ENCODE results near the gene CHN2.

The CHN2 gene

GRCh38 chr7:29194594-29195427 is at the start of gene CHN2:
CHN2 (plus strand) TSS chr7:29194775.
- H3K27ac ChIP-seq, result no peak within 1 kb of the TSS
- no peak for TF ChIP-seq ZFX (IDR thresholded peaks at IDR 0.05; ENCODE audit: borderline replicate concordance)
- peak; percentile 34 for TF ChIP-seq CTCF (IDR thresholded peaks at IDR 0.05)

- H3K27ac ChIP-seq, result no peak overlapping the region
- TF ChIP-seq ZFX (IDR thresholded peaks at IDR 0.05; ENCODE audit: borderline replicate concordance), result no peak
These were observed 49.0 kb upstream of the CHN2 start for GRCh38 chr7:29145553-29146056.

- H3K27ac ChIP-seq, result no peak within 1 kb of the TSS
These were observed 48.4 kb upstream of the CHN2 start, which contains the start of gene CPVL for GRCh38 chr7:29146057-29146706. CPVL (minus strand) TSS chr7:29146537; CDS start chr7:29121061, 25,476 bp downstream.

GRCh38 chr7:29146888-29147609 is 47.5 kb upstream of the CHN2 start:
- peak; percentile 30; the same call in 1 of the 2 replicates for TF ChIP-seq CTCF (IDR thresholded peaks at IDR 0.05)
- TF ChIP-seq ZFX (IDR thresholded peaks at IDR 0.05; ENCODE audit: borderline replicate concordance), result no peak

More at GRCh38 chr7:29146057-29146706, 48.4 kb upstream of the CHN2 start, which contains the start of gene CPVL:
- TF ChIP-seq CTCF (IDR thresholded peaks at IDR 0.05) (no peak), ZFX (IDR thresholded peaks at IDR 0.05; ENCODE audit: borderline replicate concordance) (no peak)

GRCh38 chr7:29147821-29148220 is 46.8 kb upstream of the CHN2 start:
- TF ChIP-seq CTCF (IDR thresholded peaks at IDR 0.05) (no peak), ZFX (IDR thresholded peaks at IDR 0.05; ENCODE audit: borderline replicate concordance) (no peak)
- H3K27ac ChIP-seq, result no peak overlapping the region

More at GRCh38 chr7:29146888-29147609, 47.5 kb upstream of the CHN2 start:
- H3K27ac ChIP-seq, result no peak overlapping the region

GRCh38 chr7:29149036-29149435 is 45.5 kb upstream of the CHN2 start:
- H3K27ac ChIP-seq, result no peak overlapping the region
- no peak for TF ChIP-seq CTCF (IDR thresholded peaks at IDR 0.05)
- TF ChIP-seq ZFX (IDR thresholded peaks at IDR 0.05; ENCODE audit: borderline replicate concordance), result no peak

- no peak for TF ChIP-seq ZFX (IDR thresholded peaks at IDR 0.05; ENCODE audit: borderline replicate concordance)
- TF ChIP-seq CTCF (IDR thresholded peaks at IDR 0.05), result no peak
- no peak overlapping the region for H3K27ac ChIP-seq
These were observed 43.7 kb upstream of the CHN2 start for GRCh38 chr7:29150856-29151255.

All from 22Rv1 (cell line).